ENCODE measurements around the gene CREB5. TPM values are rescaled to one million over a fixed set of nuclear protein-coding genes. Genes with fewer than 3 reads are reported as not detected.

CREB5 gene
- total RNA-seq, 1 experiment from 2014 or later, result 1.3 TPM

DNA sequence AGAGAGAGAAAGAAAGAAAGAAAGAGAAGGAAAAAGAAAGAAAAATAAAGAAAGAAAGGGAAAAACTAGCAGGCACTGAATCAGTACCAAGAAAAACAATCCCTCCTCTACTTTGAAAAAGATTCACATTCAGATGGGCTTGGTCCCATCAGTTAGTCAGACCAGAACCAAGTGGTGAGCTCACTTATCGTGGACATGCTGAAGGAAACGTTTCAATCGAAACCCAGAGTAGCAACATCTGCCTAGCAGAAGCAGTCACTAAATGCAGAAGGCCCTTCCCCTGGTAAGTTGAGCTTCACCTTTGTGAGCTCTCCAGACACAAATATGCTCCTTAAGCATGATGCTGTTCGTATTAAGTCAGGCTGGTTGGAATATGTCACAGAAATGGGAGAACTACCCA, 378.1 kb downstream of the CREB5 start:
- TF ChIP-seq TP53 (CRISPR knock-in tag; IDR thresholded peaks at IDR 0.05), result no peak
- TF ChIP-seq, protein P1, sequence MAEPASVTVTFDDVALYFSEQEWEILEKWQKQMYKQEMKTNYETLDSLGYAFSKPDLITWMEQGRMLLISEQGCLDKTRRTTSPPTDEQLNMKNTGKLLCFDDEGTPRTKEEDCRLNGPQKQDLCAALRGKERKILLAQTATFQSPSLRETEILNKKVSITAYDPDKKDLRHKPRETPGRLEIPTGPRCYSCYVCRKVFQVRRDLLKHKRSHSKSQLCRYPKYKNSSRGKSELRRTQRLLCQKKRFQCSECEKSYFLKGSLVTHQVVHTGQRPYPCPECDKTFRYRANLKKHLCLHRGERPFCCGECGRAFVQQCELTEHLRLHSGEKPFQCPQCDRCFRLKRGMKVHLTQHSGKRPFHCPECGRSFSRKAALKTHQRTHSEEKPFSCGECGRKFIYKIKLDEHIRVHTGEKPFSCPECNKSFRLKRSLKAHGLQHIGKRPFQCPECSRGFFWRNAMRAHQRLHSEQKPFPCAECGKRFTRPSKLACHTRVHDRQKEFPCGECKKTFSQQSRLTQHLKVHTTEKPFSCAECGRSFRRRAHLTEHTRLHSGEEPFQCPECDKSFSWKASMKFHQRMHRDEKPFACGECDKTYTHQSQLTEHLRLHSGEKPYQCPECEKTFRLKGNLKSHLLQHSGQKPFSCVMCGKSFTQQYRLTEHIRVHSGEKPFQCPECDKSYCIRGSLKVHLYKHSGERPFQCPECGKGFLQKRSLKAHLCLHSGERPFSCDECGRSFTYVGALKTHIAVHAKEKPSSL (CRISPR knock-in tag; conservative IDR thresholded peaks at IDR 0.05), result no peak
- TF ChIP-seq IRF2 (CRISPR knock-in tag; IDR thresholded peaks at IDR 0.05; ENCODE audit: borderline replicate concordance, low read depth), result no peak
- TF ChIP-seq, protein P2, sequence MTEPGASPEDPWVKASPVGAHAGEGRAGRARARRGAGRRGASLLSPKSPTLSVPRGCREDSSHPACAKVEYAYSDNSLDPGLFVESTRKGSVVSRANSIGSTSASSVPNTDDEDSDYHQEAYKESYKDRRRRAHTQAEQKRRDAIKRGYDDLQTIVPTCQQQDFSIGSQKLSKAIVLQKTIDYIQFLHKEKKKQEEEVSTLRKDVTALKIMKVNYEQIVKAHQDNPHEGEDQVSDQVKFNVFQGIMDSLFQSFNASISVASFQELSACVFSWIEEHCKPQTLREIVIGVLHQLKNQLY (CRISPR knock-in tag; IDR thresholded peaks at IDR 0.05), result no peak
- TF ChIP-seq NR3C1 (CRISPR knock-in tag; conservative IDR thresholded peaks at IDR 0.05; ENCODE audit: low read depth), result no peak
- no peak for TF ChIP-seq NFE2L1 (CRISPR knock-in tag; IDR thresholded peaks at IDR 0.05)
- TF ChIP-seq, protein P3, sequence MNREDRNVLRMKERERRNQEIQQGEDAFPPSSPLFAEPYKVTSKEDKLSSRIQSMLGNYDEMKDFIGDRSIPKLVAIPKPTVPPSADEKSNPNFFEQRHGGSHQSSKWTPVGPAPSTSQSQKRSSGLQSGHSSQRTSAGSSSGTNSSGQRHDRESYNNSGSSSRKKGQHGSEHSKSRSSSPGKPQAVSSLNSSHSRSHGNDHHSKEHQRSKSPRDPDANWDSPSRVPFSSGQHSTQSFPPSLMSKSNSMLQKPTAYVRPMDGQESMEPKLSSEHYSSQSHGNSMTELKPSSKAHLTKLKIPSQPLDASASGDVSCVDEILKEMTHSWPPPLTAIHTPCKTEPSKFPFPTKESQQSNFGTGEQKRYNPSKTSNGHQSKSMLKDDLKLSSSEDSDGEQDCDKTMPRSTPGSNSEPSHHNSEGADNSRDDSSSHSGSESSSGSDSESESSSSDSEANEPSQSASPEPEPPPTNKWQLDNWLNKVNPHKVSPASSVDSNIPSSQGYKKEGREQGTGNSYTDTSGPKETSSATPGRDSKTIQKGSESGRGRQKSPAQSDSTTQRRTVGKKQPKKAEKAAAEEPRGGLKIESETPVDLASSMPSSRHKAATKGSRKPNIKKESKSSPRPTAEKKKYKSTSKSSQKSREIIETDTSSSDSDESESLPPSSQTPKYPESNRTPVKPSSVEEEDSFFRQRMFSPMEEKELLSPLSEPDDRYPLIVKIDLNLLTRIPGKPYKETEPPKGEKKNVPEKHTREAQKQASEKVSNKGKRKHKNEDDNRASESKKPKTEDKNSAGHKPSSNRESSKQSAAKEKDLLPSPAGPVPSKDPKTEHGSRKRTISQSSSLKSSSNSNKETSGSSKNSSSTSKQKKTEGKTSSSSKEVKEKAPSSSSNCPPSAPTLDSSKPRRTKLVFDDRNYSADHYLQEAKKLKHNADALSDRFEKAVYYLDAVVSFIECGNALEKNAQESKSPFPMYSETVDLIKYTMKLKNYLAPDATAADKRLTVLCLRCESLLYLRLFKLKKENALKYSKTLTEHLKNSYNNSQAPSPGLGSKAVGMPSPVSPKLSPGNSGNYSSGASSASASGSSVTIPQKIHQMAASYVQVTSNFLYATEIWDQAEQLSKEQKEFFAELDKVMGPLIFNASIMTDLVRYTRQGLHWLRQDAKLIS (CRISPR knock-in tag; IDR thresholded peaks at IDR 0.05; ENCODE audit: borderline replicate concordance), result no peak
- no peak for TF ChIP-seq CREM (CRISPR knock-in tag; IDR thresholded peaks at IDR 0.05)
- no peak for TF ChIP-seq SMAD4 (CRISPR knock-in tag; IDR thresholded peaks at IDR 0.05)
- TF ChIP-seq SOX15 (CRISPR knock-in tag; IDR thresholded peaks at IDR 0.05), result no peak
- TF ChIP-seq, protein P4, sequence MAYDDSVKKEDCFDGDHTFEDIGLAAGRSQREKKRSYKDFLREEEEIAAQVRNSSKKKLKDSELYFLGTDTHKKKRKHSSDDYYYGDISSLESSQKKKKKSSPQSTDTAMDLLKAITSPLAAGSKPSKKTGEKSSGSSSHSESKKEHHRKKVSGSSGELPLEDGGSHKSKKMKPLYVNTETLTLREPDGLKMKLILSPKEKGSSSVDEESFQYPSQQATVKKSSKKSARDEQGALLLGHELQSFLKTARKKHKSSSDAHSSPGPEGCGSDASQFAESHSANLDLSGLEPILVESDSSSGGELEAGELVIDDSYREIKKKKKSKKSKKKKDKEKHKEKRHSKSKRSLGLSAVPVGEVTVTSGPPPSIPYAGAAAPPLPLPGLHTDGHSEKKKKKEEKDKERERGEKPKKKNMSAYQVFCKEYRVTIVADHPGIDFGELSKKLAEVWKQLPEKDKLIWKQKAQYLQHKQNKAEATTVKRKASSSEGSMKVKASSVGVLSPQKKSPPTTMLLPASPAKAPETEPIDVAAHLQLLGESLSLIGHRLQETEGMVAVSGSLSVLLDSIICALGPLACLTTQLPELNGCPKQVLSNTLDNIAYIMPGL (CRISPR knock-in tag; IDR thresholded peaks at IDR 0.05), result no peak
- TF ChIP-seq ZNF263 (CRISPR knock-in tag; IDR thresholded peaks at IDR 0.05; ENCODE audit: low read depth), result no peak
- TF ChIP-seq ZNF416 (CRISPR knock-in tag; IDR thresholded peaks at IDR 0.05), result no peak
- no peak for TF ChIP-seq KAT7 (CRISPR knock-in tag; IDR thresholded peaks at IDR 0.05; ENCODE audit: borderline replicate concordance)
- TF ChIP-seq, protein P5, sequence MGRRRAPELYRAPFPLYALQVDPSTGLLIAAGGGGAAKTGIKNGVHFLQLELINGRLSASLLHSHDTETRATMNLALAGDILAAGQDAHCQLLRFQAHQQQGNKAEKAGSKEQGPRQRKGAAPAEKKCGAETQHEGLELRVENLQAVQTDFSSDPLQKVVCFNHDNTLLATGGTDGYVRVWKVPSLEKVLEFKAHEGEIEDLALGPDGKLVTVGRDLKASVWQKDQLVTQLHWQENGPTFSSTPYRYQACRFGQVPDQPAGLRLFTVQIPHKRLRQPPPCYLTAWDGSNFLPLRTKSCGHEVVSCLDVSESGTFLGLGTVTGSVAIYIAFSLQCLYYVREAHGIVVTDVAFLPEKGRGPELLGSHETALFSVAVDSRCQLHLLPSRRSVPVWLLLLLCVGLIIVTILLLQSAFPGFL (CRISPR knock-in tag; IDR thresholded peaks at IDR 0.05; ENCODE audit: borderline replicate concordance), result no peak
- TF ChIP-seq, protein P6, sequence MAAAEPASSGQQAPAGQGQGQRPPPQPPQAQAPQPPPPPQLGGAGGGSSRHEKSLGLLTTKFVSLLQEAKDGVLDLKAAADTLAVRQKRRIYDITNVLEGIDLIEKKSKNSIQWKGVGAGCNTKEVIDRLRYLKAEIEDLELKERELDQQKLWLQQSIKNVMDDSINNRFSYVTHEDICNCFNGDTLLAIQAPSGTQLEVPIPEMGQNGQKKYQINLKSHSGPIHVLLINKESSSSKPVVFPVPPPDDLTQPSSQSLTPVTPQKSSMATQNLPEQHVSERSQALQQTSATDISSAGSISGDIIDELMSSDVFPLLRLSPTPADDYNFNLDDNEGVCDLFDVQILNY (CRISPR knock-in tag; IDR thresholded peaks at IDR 0.05), result no peak
- TF ChIP-seq, protein P7, sequence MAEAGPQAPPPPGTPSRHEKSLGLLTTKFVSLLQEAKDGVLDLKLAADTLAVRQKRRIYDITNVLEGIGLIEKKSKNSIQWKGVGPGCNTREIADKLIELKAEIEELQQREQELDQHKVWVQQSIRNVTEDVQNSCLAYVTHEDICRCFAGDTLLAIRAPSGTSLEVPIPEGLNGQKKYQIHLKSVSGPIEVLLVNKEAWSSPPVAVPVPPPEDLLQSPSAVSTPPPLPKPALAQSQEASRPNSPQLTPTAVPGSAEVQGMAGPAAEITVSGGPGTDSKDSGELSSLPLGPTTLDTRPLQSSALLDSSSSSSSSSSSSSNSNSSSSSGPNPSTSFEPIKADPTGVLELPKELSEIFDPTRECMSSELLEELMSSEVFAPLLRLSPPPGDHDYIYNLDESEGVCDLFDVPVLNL (CRISPR knock-in tag; IDR thresholded peaks at IDR 0.05; ENCODE audit: borderline replicate concordance, low read depth), result no peak
- no peak for TF ChIP-seq ESRRA (CRISPR knock-in tag; IDR thresholded peaks at IDR 0.05; ENCODE audit: borderline replicate concordance)
- TF ChIP-seq NR1H2 (CRISPR knock-in tag; IDR thresholded peaks at IDR 0.05), result no peak
- TF ChIP-seq NR2C2 (CRISPR knock-in tag; IDR thresholded peaks at IDR 0.05), result no peak
- H3K36me3 Mint-ChIP-seq, result no peaks in the 10 kb centered on the region
- POLR2A ChIA-PET, result no interaction called here

More for the DNA sequence above, 378.1 kb downstream of the CREB5 start:
- H3K4me1 Mint-ChIP-seq, result peaks cover 17% of the 10 kb centered on the region
- DNase-seq (ENCODE audit: low spot score) (no peak), ATAC-seq (no peak)
- H3K4me3 Mint-ChIP-seq, result no peak overlapping the region
- CTCF ChIA-PET, result no interaction called here
- peaks cover 36% of the 10 kb centered on the region for H3K27me3 Mint-ChIP-seq (ENCODE audit: low read depth)
- no peak overlapping the region for H3K27ac Mint-ChIP-seq
- H3K9me3 Mint-ChIP-seq, result no peaks in the 10 kb centered on the region
